Fibroblast of upper back skin (primary cell): ENCODE measurements around the gene TNRC18.
"Not testable (repeated sequence)": the region's sequence is repeated elsewhere in the genome, so short reads cannot be mapped to it uniquely, and the experiment has no call there.

Experiments used
- DNase-seq: peaks from one replicate; pipeline ENCODE4 v3.0.0-alpha.2; 2013

Gene TNRC18

GRCh38 chr7:5310822-5311405, 112.7 kb downstream of the TNRC18 start:
- DNase-seq: no peak

GRCh38 chr7:5309146-5309545, 114.5 kb downstream of the TNRC18 start:
- DNase-seq: no peak

- DNase-seq: not testable (repeated sequence)
These were observed 116.2 kb downstream of the TNRC18 start for GRCh38 chr7:5307221-5308142.

GRCh38 chr7:5305050-5305449, 118.6 kb downstream of the TNRC18 start:
- not testable (repeated sequence) for DNase-seq

GRCh38 chr7:5303591-5304505, 119.8 kb downstream of the TNRC18 start:
- DNase-seq: no peak

- no peak for DNase-seq
These were observed 120.6 kb downstream of the TNRC18 start for GRCh38 chr7:5303061-5303460.

GRCh38 chr7:5302577-5302976, 121.1 kb downstream of the TNRC18 start:
- no peak for DNase-seq

GRCh38 chr7:5300366-5300765, 123.3 kb downstream of the TNRC18 start:
- DNase-seq: no peak

- no peak for DNase-seq
These were observed 126.9 kb downstream of the TNRC18 start for GRCh38 chr7:5296611-5297226.

- DNase-seq: no peak
These were observed 127.5 kb downstream of the TNRC18 start for GRCh38 chr7:5296015-5296610.

GRCh38 chr7:5295039-5296014, 128.3 kb downstream of the TNRC18 start:
- DNase-seq: no peak

- no peak for DNase-seq
These were observed 129.3 kb downstream of the TNRC18 start for GRCh38 chr7:5294169-5294987.

- DNase-seq: not testable (repeated sequence)
These were observed 131.8 kb downstream of the TNRC18 start for GRCh38 chr7:5291711-5292335.

GRCh38 chr7:5291301-5291700, 132.3 kb downstream of the TNRC18 start:
- no peak for DNase-seq

- no peak for DNase-seq
These were observed 134.3 kb downstream of the TNRC18 start for GRCh38 chr7:5289355-5289754.

- not testable (repeated sequence) for DNase-seq
These were observed 135.1 kb downstream of the TNRC18 start for GRCh38 chr7:5288560-5288959.

GRCh38 chr7:5287802-5288201, 135.8 kb downstream of the TNRC18 start:
- DNase-seq: no peak

GRCh38 chr7:5287373-5287772, 136.3 kb downstream of the TNRC18 start:
- DNase-seq: not testable (repeated sequence)

GRCh38 chr7:5286933-5287332, 136.7 kb downstream of the TNRC18 start:
- no peak for DNase-seq
